Liver (tissue), 9 donors: ENCODE data around the gene FXYD7. TPM values are rescaled to one million over a fixed set of nuclear protein-coding genes. Genes with fewer than 3 reads are reported as not detected.

Experiments used
- DNase-seq: peaks from one replicate; pipeline ENCODE4 v3.0.0-alpha.2; 2017; ENCODE audit warnings: low spot score
- H3K27ac ChIP-seq, 2 donors: one replicate each; pipeline ENCODE4 v1.7.0; 2013; ENCODE audit warnings: inconsistent platforms in 2 of 2, low read length in 2 of 2, control low read depth in 1 of 2, low read depth in 1 of 2, mild to moderate bottlenecking in 1 of 2
- H3K27me3 ChIP-seq, 4 donors: one replicate each; pipeline versions ENCODE4 v1.6.1 to v1.7.0; 2013; ENCODE audit warnings: low read length in 3 of 4, inconsistent platforms in 1 of 4, mild to moderate bottlenecking in 1 of 4, moderate library complexity in 1 of 4; ENCODE audit not compliant: control insufficient read depth in 4 of 4, insufficient read depth in 4 of 4
- H3K36me3 ChIP-seq, 4 donors: one replicate each; pipeline versions ENCODE4 v1.6.1 to v1.7.0; 2013; ENCODE audit warnings: low read length in 3 of 4, mild to moderate bottlenecking in 3 of 4, low read depth in 1 of 4, moderate library complexity in 1 of 4; ENCODE audit not compliant: control insufficient read depth in 4 of 4, insufficient read depth in 3 of 4
- H3K4me1 ChIP-seq, 4 donors: one replicate each; pipeline versions ENCODE4 v1.6.1 to v1.7.0; 2013; ENCODE audit warnings: low read length in 3 of 4, mild to moderate bottlenecking in 3 of 4, moderate library complexity in 1 of 4; ENCODE audit not compliant: control insufficient read depth in 4 of 4, insufficient read depth in 4 of 4
- H3K4me3 ChIP-seq, 3 donors: one replicate each; pipeline versions ENCODE4 v1.6.1 to v1.7.0; 2013; ENCODE audit warnings: low read length in 3 of 3, control low read depth in 1 of 3, low read depth in 1 of 3, mild to moderate bottlenecking in 1 of 3
- H3K9ac ChIP-seq, 2 donors: one replicate each; pipeline ENCODE4 v1.7.0; 2013; ENCODE audit warnings: low read length in 2 of 2, mild to moderate bottlenecking in 2 of 2, moderate library complexity in 2 of 2, control low read depth in 1 of 2, low read depth in 1 of 2
- H3K9me3 ChIP-seq, 4 donors: one replicate each; pipeline versions ENCODE4 v1.6.1 to v1.7.0; 2013; ENCODE audit warnings: low read length in 3 of 4; ENCODE audit not compliant: control insufficient read depth in 4 of 4
- ATF3 ChIP-seq: IDR thresholded peaks from 2 replicates; pipeline ENCODE4 v1.6.1; 2016; ENCODE audit warnings: antibody characterized with exemption
- CTCF ChIP-seq: fragments of 150-350 bp; IDR thresholded peaks from 2 replicates; pipeline ENCODE4 v1.5.1; 2017; ENCODE audit warnings: improper control_type of control experiment, low read depth, low read length; ENCODE audit not compliant: missing input control
- EGR1 ChIP-seq, 2 donors: IDR thresholded peaks; 2 replicates each; pipeline ENCODE4 v1.6.1; 2016 to 2018; ENCODE audit warnings: antibody characterized with exemption in 2 of 2, low read depth in 2 of 2
- FOXA1 ChIP-seq: IDR thresholded peaks from 2 replicates; pipeline ENCODE4 v1.6.1; 2016; ENCODE audit warnings: antibody characterized with exemption
- FOXA2 ChIP-seq: IDR thresholded peaks from 2 replicates; pipeline ENCODE4 v1.6.1; 2016; ENCODE audit warnings: antibody characterized with exemption
- GABPA ChIP-seq, 2 donors: IDR thresholded peaks in 1 of 2; conservative IDR thresholded peaks in 1 of 2; 2 replicates each; pipeline ENCODE4 v1.6.1; 2016; ENCODE audit warnings: antibody characterized with exemption in 2 of 2, mild to moderate bottlenecking in 1 of 2, moderate library complexity in 1 of 2
- HNF4A ChIP-seq, 2 donors: conservative IDR thresholded peaks; 2 replicates each; pipeline ENCODE4 v1.6.1; 2016; ENCODE audit warnings: antibody characterized with exemption in 2 of 2, mild to moderate bottlenecking in 2 of 2
- HNF4G ChIP-seq: IDR thresholded peaks from 2 replicates; pipeline ENCODE4 v1.6.1; 2016; ENCODE audit warnings: antibody characterized with exemption
- JUND ChIP-seq, 2 donors: IDR thresholded peaks; 2 replicates each; pipeline ENCODE4 v1.6.1; 2016; ENCODE audit warnings: antibody characterized with exemption in 2 of 2
- MAX ChIP-seq: IDR thresholded peaks from 2 replicates; pipeline ENCODE4 v1.6.1; 2016; ENCODE audit warnings: antibody characterized with exemption
- NR2F2 ChIP-seq: IDR thresholded peaks from 2 replicates; pipeline ENCODE4 v1.6.1; 2016; ENCODE audit warnings: antibody characterized with exemption
- RAD21 ChIP-seq, 2 donors: IDR thresholded peaks; 2 replicates each; pipeline ENCODE4 v1.6.1; 2016; ENCODE audit warnings: antibody characterized with exemption in 2 of 2, mild to moderate bottlenecking in 2 of 2
- REST ChIP-seq: IDR thresholded peaks from 2 replicates; pipeline ENCODE4 v1.6.1; 2016; ENCODE audit warnings: antibody characterized with exemption, mild to moderate bottlenecking
- RXRA ChIP-seq, 2 donors: IDR thresholded peaks; 2 replicates each; pipeline ENCODE4 v1.6.1; 2017 to 2018; ENCODE audit warnings: antibody characterized with exemption in 2 of 2, mild to moderate bottlenecking in 1 of 2
- SP1 ChIP-seq: IDR thresholded peaks from 2 replicates; pipeline ENCODE4 v1.6.1; 2018; ENCODE audit warnings: antibody characterized with exemption, mild to moderate bottlenecking
- TAF1 ChIP-seq: conservative IDR thresholded peaks from 2 replicates; pipeline ENCODE4 v1.6.1; 2016; ENCODE audit warnings: antibody characterized with exemption, mild to moderate bottlenecking
- YY1 ChIP-seq: IDR thresholded peaks from 2 replicates; pipeline ENCODE4 v1.6.1; 2016; ENCODE audit warnings: antibody characterized with exemption, mild to moderate bottlenecking
- ZBTB33 ChIP-seq: IDR thresholded peaks from 2 replicates; pipeline ENCODE4 v1.6.1; 2016; ENCODE audit warnings: antibody characterized with exemption
- WGBS: extraction: QIAGEN DNeasy Blood & Tissue Kit; methylation state at CpG from one replicate; pipeline ENCODE4 v1.1.7; 2013; 5-methylcytosine and 5-hydroxymethylcytosine counted together
- polyA plus RNA-seq, 2 donors: library from polyadenylated mRNA; stranded (reverse) in 1 of 2; unstranded in 1 of 2; fragments of 200-250 nt in 1 of 2; fragments of >200 nt in 1 of 2; fragmentation: Nextera tagmentation in 1 of 2; extraction: Ambion mirVana in 1 of 2; gene quantifications; one replicate each; pipeline versions ENCODE4 v1.2.1 to v1.2.3, GENCODE V29; 2013 to 2015
- total RNA-seq, 2 donors: library from RNA; depleted of rRNA; stranded (reverse); fragments of >200 nt; gene quantifications; one replicate each; pipeline ENCODE4 v1.2.3, GENCODE V29; 2014
- donor health status: healthy.
- donor health status: healthy.
- donor health status: healthy.
- donor health status: healthy.
- donor health status: healthy.

Gene FXYD7
- total and polyA plus RNA-seq, 4 donors, result 0.08 to 0.09 TPM; not detected in 2

GRCh38 chr19:35156673-35157014, 13.6 kb downstream of the FXYD7 start:
- peaks cover 0 to 2% (median 0%) of the 10 kb centered on the region in 4 donors for H3K27me3 ChIP-seq
- no peak for DNase-seq
- H3K9ac ChIP-seq, result no peak overlapping the region
- peaks cover 0 to 23% (median 8%) of the 10 kb centered on the region in 4 donors for H3K4me1 ChIP-seq
- H3K9me3 ChIP-seq, result no peaks in the 10 kb centered on the region
- peaks cover 0 to 3% (median 0%) of the 10 kb centered on the region in 4 donors for H3K36me3 ChIP-seq
- WGBS, result 88% methylated on average over 7 of the region's 7 CpGs
- H3K4me3 ChIP-seq, result no peak overlapping the region
- no peak overlapping the region for H3K27ac ChIP-seq
- no peak for TF ChIP-seq REST
- TF ChIP-seq SP1, result no peak
- TF ChIP-seq TAF1, result no peak
- no peak for TF ChIP-seq JUND (IDR thresholded peaks at IDR 0.05)
- TF ChIP-seq FOXA1, result no peak
- TF ChIP-seq EGR1 (IDR thresholded peaks at IDR 0.05; ENCODE audit: low read depth in 2 of 2), result no peak
- no peak for TF ChIP-seq RXRA (IDR thresholded peaks at IDR 0.05)
- TF ChIP-seq FOXA2, result no peak
- no peak for TF ChIP-seq GABPA (IDR thresholded peaks at IDR 0.05 in 1 of 2, conservative IDR thresholded peaks at IDR 0.05 in 1 of 2)
- no peak for TF ChIP-seq NR2F2
- no peak for TF ChIP-seq MAX

- Histone ChIP-seq H3K9me3 (no peaks in the 10 kb centered on the region), H3K4me3 (no peak overlapping the region), H3K4me1 (peaks cover 0 to 19% (median 8%) of the 10 kb centered on the region in 4 donors), H3K27ac (no peak overlapping the region), H3K27me3 (peaks cover 0 to 2% (median 0%) of the 10 kb centered on the region in 4 donors), H3K36me3 (peaks cover 0 to 6% (median 0%) of the 10 kb centered on the region in 4 donors), H3K9ac (no peak overlapping the region)
- 97% methylated on average over 4 of the region's 4 CpGs for WGBS
- no peak for DNase-seq
- TF ChIP-seq EGR1 (IDR thresholded peaks at IDR 0.05; ENCODE audit: low read depth in 2 of 2) (no peak), YY1 (no peak), RAD21 (IDR thresholded peaks at IDR 0.05) (no peak), HNF4A (conservative IDR thresholded peaks at IDR 0.05) (no peak), GABPA (IDR thresholded peaks at IDR 0.05 in 1 of 2, conservative IDR thresholded peaks at IDR 0.05 in 1 of 2) (no peak), JUND (IDR thresholded peaks at IDR 0.05) (no peak), REST (no peak), HNF4G (no peak), ATF3 (no peak), CTCF (no peak), MAX (no peak), FOXA2 (no peak), FOXA1 (no peak), ZBTB33 (no peak), TAF1 (no peak), RXRA (IDR thresholded peaks at IDR 0.05) (no peak), NR2F2 (no peak), SP1 (no peak)
Measured at GRCh38 chr19:35157431-35157830, 14.4 kb downstream of the FXYD7 start.
